ENCODE measurements around the gene SLC35E4.
A peak's percentile ranks its signal among the peaks of the same experiment; 100 is the strongest.

Gene SLC35E4

DNA sequence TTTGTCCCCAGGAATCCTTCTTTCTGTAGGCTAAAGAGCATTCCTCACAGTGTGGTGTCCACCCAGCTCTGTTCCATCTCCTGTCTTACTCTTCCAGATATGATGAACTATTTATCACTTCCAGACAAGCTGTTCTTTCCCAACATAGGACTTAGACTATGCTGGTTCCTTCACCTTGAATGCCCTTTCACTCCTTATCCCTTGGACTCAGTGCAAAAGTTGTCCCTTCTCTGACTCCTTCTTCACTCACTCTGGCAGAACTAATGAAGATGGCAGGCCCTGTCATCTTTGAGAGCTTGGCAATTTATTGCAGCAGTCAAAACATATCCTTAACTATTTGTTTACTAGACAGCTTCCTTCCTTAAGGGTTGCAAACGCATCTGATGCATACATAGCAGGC, 55.6 kb downstream of the SLC35E4 start:
- DNase-seq (ENCODE audit: low read depth) = no peak

GRCh38 chr22:30694171-30694639, 58.6 kb downstream of the SLC35E4 start:
- DNase-seq (ENCODE audit: low read depth) = peak; percentile 11

GRCh38 chr22:30694640-30695350, 59.2 kb downstream of the SLC35E4 start, which contains the start of gene OSBP2:
Gene OSBP2 (plus strand): TSS chr22:30694874. CDS start chr22:30694910, 36 bp downstream.
- no peak for DNase-seq (ENCODE audit: low read depth)

DNA sequence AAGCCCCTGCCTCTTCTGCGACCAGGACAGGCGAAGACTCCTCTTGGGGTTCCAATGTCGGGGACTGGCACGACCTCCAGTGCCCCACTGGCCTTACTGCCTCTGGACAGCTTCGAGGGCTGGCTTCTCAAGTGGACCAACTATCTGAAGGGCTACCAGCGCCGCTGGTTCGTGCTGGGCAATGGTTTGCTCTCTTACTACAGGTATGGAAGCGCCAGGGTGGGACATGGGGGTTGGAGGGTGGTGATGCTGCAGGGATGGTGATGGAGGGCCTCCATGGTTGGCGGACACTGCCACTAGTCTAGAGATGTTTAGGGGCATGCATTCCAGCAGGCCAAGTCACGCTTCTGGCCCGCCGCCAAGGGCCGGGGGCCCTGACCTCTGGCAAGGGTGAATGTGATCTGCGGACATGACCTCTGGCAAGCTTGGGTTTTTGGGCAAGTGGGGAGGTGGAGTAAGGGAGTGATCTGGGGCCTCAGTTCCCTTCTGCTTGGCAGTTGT, 59.8 kb downstream of the SLC35E4 start:
- DNase-seq (ENCODE audit: low read depth) = no peak

GRCh38 chr22:30695871-30696655, 60.5 kb downstream of the SLC35E4 start:
- no peak for DNase-seq (ENCODE audit: low read depth)

Measured in fibroblast of gingiva (primary cell).